ENCODE data around the gene PTGES.
"Not testable (repeated sequence)": the region's sequence is repeated elsewhere in the genome, so short reads cannot be mapped to it uniquely, and the experiment has no call there.

PTGES gene, protein sequence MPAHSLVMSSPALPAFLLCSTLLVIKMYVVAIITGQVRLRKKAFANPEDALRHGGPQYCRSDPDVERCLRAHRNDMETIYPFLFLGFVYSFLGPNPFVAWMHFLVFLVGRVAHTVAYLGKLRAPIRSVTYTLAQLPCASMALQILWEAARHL

DNA sequence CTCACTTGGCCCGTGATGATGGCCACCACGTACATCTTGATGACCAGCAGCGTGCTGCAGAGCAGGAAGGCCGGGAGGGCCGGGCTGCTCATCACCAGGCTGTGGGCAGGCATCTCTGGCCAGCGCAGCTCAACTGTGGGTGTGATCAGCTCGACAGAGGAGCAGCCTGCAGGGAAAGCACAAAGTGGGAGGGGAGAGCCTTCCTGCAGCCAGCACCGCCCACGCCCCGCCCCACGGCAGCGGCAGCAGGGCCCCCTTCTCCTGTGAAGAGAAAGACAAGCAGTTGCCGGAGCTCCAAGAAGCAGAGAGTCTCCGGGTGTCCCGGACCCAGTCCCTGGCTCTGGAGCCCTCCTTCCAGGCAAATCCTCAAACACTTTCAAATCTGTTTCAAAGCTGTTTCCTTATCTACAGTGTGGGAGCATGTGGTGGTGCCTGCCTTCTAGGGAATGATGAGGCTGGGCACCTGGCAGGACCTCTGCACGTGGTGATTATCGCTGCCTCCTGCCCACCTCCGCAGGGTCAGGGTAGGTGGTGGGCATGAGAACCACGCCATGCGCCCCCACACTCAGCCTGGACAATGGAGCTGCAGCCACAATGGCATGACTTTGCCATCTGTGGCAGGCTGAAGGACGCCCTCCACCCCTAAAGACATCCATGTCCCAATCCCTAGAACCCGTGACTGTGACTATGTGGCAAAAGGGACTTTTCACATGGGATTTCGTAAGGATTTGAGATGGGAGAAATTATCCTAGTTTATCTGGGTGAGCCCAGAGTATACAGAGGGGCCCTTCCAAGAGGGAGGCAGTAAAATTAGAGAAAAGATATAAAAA, at the start of gene PTGES:
Gene PTGES, minus strand, starts transcription at position 143 of the 830 bp plus-strand sequence. Its CDS starts 30 bp downstream, at position 113.
- Histone ChIP-seq H3K27me3 (ENCODE audit: control insufficient read depth, insufficient read depth, low read length) (no peaks in the 10 kb centered on the region), H3K27ac (ENCODE audit: low read depth, low read length) (no peak within 1 kb of the TSS), H3K9ac (ENCODE audit: low read depth, low read length) (no peak within 1 kb of the TSS), H3K4me3 (ENCODE audit: low read depth, low read length) (no peak within 1 kb of the TSS), H3K4me1 (ENCODE audit: control insufficient read depth, insufficient read depth, low read length) (peaks cover 10% of the 10 kb centered on the region; the same call in 1 of the 2 replicates), H3K36me3 (ENCODE audit: control insufficient read depth, insufficient read depth, low read length) (no peaks in the 10 kb centered on the region), H3K9me3 (ENCODE audit: control insufficient read depth, insufficient read depth, low read length) (no peaks in the 10 kb centered on the region)

DNA sequence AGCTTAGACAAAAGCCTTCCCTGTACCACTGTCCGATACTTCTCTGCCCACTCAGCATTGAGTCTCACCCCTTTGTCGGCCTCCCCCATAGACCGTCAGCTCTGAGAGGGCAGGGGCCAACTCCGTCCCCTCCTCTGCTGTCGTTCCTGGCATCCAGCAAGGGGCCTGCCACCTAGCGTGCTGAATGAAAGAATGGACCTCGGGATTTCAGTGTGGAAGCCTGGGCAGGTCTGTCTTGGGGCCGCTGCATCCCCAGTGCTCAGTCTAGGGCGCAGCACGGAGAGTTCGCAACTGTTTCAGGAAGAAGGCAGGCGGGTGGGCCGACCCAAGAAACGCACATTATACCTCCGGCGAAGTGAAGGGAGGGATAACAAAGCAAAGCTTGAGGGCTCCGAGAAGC, 48.7 kb upstream of the PTGES start:
- Histone ChIP-seq H3K27ac (ENCODE audit: low read depth, low read length) (no peak overlapping the region), H3K4me3 (ENCODE audit: low read depth, low read length) (no peak overlapping the region), H3K27me3 (ENCODE audit: control insufficient read depth, insufficient read depth, low read length) (no peaks in the 10 kb centered on the region), H3K4me1 (ENCODE audit: control insufficient read depth, insufficient read depth, low read length) (peaks cover 6% of the 10 kb centered on the region; the same call in 1 of the 2 replicates), H3K9ac (ENCODE audit: low read depth, low read length) (no peak overlapping the region), H3K36me3 (ENCODE audit: control insufficient read depth, insufficient read depth, low read length) (peaks cover 8% of the 10 kb centered on the region; the same call in 1 of the 2 replicates), H3K9me3 (ENCODE audit: control insufficient read depth, insufficient read depth, low read length) (no peaks in the 10 kb centered on the region)

DNA sequence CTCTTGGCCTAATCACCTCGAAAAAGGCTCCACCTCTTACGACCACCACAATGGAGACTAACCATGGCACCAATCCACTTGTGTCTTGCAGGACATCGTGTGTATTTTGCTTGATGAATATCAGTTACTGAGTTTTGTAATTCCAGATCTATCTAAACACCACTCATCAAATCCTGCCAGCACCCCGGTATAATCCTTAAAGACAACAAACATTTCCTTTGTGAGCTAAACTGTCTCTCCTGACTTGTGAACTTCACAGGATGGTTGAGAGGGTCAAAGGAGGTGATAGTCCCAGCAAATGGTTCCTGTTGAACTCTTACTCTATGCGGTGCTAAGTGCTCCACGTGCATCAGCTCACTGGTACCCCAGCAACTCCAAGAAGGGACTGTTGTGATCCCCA, 46.1 kb upstream of the PTGES start:
- H3K4me3 ChIP-seq (ENCODE audit: low read depth, low read length): no peak overlapping the region
- no peaks in the 10 kb centered on the region for H3K27me3 ChIP-seq (ENCODE audit: control insufficient read depth, insufficient read depth, low read length)
- H3K27ac ChIP-seq (ENCODE audit: low read depth, low read length): no peak overlapping the region
- H3K9ac ChIP-seq (ENCODE audit: low read depth, low read length): no peak overlapping the region
- no peaks in the 10 kb centered on the region for H3K36me3 ChIP-seq (ENCODE audit: control insufficient read depth, insufficient read depth, low read length)
- peaks cover 3% of the 10 kb centered on the region; the same call in 1 of the 2 replicates for H3K4me1 ChIP-seq (ENCODE audit: control insufficient read depth, insufficient read depth, low read length)
- no peaks in the 10 kb centered on the region for H3K9me3 ChIP-seq (ENCODE audit: control insufficient read depth, insufficient read depth, low read length)

DNA sequence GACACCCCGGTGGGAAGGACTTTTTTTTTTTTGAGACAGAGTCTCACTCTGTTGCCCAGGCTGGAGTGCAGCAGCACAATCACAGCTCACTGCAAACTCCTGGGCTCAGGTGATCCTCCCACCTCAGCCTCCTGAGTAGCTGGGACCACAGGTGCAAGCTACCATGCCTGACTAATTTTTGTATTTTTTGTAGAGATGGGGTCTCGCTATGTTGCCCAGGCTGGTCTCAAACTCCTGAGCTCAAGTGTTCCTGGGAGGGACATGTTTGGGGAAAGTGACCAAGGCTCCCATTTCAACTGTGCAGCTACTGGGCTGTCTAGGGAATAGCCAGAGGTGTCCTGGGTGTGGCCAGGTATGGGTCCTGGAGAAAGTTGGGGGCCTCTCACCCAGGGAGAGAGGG, 43.2 kb upstream of the PTGES start:
- not testable (repeated sequence) for H3K36me3 ChIP-seq (ENCODE audit: control insufficient read depth, insufficient read depth, low read length); H3K27ac ChIP-seq (ENCODE audit: low read depth, low read length); H3K4me3 ChIP-seq (ENCODE audit: low read depth, low read length); H3K4me1 ChIP-seq (ENCODE audit: control insufficient read depth, insufficient read depth, low read length); H3K9me3 ChIP-seq (ENCODE audit: control insufficient read depth, insufficient read depth, low read length); H3K27me3 ChIP-seq (ENCODE audit: control insufficient read depth, insufficient read depth, low read length); H3K9ac ChIP-seq (ENCODE audit: low read depth, low read length)

DNA sequence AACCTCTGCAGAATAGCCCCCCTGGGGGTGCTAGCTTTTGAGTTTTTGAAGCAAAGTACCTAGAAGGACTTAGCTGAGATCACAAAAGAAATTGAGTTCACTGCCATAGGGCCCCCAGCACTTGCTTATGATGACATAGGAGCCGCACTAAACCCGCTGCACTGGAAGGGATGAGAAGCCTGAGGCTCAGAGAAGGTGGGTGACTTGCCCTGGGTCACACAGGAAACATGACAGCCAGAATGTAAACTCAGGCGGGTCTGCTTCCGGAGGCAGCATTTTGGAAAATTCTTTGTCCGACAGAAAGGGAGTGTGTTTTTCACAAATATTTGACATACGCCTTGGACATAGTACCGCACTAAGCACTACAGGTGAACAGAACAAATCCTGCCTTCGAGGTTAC, 41.7 kb upstream of the PTGES start:
- Histone ChIP-seq H3K36me3 (ENCODE audit: control insufficient read depth, insufficient read depth, low read length) (no peaks in the 10 kb centered on the region), H3K4me1 (ENCODE audit: control insufficient read depth, insufficient read depth, low read length) (no peaks in the 10 kb centered on the region), H3K4me3 (ENCODE audit: low read depth, low read length) (no peak overlapping the region), H3K9ac (ENCODE audit: low read depth, low read length) (no peak overlapping the region), H3K9me3 (ENCODE audit: control insufficient read depth, insufficient read depth, low read length) (no peaks in the 10 kb centered on the region), H3K27ac (ENCODE audit: low read depth, low read length) (no peak overlapping the region), H3K27me3 (ENCODE audit: control insufficient read depth, insufficient read depth, low read length) (no peaks in the 10 kb centered on the region)

DNA sequence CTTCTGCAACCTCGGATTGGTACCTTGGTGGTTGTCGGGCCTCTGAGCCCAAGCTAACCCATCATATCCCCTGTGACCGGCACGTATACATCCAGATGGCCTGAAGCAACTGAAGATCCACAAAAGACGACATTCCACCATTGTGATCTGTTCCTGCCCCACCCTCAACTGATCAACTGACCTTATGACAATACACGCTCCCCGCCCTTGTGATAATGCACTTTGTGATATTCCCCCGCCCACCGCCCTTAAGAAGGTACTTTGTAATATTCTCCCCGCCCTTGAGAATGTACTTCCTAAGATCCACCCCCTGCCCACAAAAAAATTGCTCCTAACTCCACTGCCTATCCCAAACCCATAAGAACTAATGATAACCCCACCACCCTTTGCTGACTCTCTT, 33.6 kb upstream of the PTGES start:
- Histone ChIP-seq H3K4me3 (ENCODE audit: low read depth, low read length) (no peak overlapping the region), H3K4me1 (ENCODE audit: control insufficient read depth, insufficient read depth, low read length) (no peaks in the 10 kb centered on the region), H3K9me3 (ENCODE audit: control insufficient read depth, insufficient read depth, low read length) (no peaks in the 10 kb centered on the region), H3K9ac (ENCODE audit: low read depth, low read length) (no peak overlapping the region), H3K27me3 (ENCODE audit: control insufficient read depth, insufficient read depth, low read length) (no peaks in the 10 kb centered on the region), H3K27ac (ENCODE audit: low read depth, low read length) (no peak overlapping the region), H3K36me3 (ENCODE audit: control insufficient read depth, insufficient read depth, low read length) (no peaks in the 10 kb centered on the region)

DNA sequence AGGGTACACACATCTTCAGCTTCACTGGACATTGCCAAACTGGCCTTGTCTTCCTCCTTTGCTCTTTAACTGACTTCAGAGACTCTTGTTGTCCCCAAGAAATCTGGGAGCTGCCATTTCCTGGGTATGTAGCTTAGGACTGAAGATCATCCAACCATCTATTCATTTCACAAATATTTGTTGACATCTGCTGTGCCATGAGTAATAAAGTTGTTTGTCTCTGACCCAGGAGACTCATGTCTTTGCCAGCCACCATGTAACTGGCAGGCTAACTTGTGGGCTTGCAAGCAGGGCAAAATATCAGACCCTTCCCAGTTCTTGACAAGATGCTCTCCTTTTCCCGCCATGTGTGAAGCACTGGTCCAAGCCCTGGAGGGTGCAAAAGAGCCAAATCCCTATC, 33.0 kb upstream of the PTGES start:
- no peaks in the 10 kb centered on the region for H3K36me3 ChIP-seq (ENCODE audit: control insufficient read depth, insufficient read depth, low read length)
- no peak overlapping the region for H3K9ac ChIP-seq (ENCODE audit: low read depth, low read length)
- H3K27me3 ChIP-seq (ENCODE audit: control insufficient read depth, insufficient read depth, low read length): no peaks in the 10 kb centered on the region
- H3K4me3 ChIP-seq (ENCODE audit: low read depth, low read length): no peak overlapping the region
- no peak overlapping the region for H3K27ac ChIP-seq (ENCODE audit: low read depth, low read length)
- no peaks in the 10 kb centered on the region for H3K9me3 ChIP-seq (ENCODE audit: control insufficient read depth, insufficient read depth, low read length)
- H3K4me1 ChIP-seq (ENCODE audit: control insufficient read depth, insufficient read depth, low read length): no peaks in the 10 kb centered on the region

DNA sequence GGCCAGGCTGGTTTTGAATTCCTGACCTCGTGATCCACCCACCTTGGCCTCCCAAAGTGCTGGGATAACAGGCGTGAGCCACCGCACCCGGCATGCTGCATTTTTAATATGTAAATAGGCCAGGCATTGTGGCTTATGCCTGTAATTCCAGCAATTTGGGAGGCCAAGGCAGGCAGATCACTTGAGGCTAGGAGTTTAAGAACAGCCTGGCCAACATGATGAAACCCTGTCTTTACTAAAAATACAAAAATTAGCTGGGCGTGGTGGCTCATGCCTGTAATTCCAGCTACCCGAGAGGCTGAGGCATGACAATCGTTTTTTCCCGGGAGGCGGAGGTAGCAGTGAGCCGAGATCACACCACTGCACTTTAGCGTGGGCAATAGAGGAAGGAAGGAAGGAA, 32.1 kb upstream of the PTGES start:
- not testable (repeated sequence) for H3K27me3 ChIP-seq (ENCODE audit: control insufficient read depth, insufficient read depth, low read length); H3K36me3 ChIP-seq (ENCODE audit: control insufficient read depth, insufficient read depth, low read length); H3K9ac ChIP-seq (ENCODE audit: low read depth, low read length); H3K4me1 ChIP-seq (ENCODE audit: control insufficient read depth, insufficient read depth, low read length); H3K9me3 ChIP-seq (ENCODE audit: control insufficient read depth, insufficient read depth, low read length); H3K27ac ChIP-seq (ENCODE audit: low read depth, low read length); H3K4me3 ChIP-seq (ENCODE audit: low read depth, low read length)

DNA sequence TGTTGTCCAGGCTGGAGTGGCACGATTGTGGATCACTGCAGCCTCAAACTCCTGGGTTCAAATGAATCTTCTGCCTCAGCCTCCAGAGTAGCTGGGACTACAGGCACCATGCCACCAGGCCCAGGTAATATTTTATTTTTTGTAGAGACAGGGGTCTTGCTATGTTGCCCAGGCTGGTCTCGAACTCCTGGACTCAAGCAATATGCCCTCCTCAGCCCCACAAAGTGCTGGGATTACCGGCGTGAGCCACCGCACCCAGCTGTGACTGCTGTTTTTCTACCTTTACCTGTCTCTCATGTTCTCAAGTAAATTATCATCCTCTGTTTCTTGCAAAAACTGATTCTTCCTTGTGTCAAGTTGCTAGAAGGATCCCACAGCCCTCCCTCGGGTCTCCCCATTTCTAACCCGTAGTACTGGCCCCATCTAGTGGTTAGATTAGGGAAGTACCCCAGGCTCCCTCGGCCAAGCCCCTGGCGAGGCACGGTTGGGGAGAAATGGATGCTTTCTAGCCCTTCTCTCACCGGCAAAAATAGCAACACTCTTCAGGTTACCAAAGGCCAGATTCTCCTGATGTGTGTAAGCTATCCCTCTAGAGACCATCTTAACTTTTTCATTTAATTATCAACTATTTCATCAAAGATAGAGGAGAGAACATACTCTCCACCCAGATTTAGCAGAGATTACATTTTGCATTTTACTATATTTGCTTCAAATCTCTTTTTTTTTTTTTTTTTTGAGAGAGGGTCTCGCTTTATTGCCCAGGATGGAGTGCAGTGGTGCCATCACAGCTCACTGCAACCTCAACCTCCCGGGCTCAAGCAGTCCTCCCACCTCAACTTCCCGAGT, 30.9 kb upstream of the PTGES start:
- Histone ChIP-seq H3K4me3 (ENCODE audit: low read depth, low read length) (no peak overlapping the region), H3K4me1 (ENCODE audit: control insufficient read depth, insufficient read depth, low read length) (no peaks in the 10 kb centered on the region), H3K9me3 (ENCODE audit: control insufficient read depth, insufficient read depth, low read length) (no peaks in the 10 kb centered on the region), H3K9ac (ENCODE audit: low read depth, low read length) (no peak overlapping the region), H3K36me3 (ENCODE audit: control insufficient read depth, insufficient read depth, low read length) (no peaks in the 10 kb centered on the region), H3K27me3 (ENCODE audit: control insufficient read depth, insufficient read depth, low read length) (no peaks in the 10 kb centered on the region), H3K27ac (ENCODE audit: low read depth, low read length) (no peak overlapping the region)

DNA sequence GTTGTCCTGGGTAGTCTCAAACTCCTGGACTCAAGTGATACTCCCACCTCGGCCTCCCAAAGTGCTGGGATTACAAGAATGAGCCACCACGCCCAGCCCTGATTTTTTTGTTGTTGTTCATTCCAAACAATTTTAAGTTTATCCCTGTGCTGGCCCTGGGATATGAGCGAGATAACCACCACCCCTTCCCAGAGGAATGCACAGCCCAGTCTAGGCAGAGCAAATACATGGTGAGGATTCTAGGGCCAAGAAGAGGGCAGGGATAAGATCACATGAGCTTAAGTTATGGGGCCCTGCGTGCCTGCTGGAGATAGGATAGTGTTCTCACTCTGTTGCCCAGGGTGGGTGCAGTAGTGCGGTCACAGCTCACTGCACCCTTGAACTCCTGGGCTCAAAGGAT, 29.1 kb upstream of the PTGES start:
- H3K36me3 ChIP-seq (ENCODE audit: control insufficient read depth, insufficient read depth, low read length): no peaks in the 10 kb centered on the region
- no peaks in the 10 kb centered on the region for H3K27me3 ChIP-seq (ENCODE audit: control insufficient read depth, insufficient read depth, low read length)
- 0 out of 2 replicates have a peak, but pooled peaks cover 1% of the 10 kb centered on the region for H3K4me1 ChIP-seq (ENCODE audit: control insufficient read depth, insufficient read depth, low read length)
- H3K9ac ChIP-seq (ENCODE audit: low read depth, low read length): no peak overlapping the region
- H3K4me3 ChIP-seq (ENCODE audit: low read depth, low read length): no peak overlapping the region
- H3K27ac ChIP-seq (ENCODE audit: low read depth, low read length): no peak overlapping the region
- no peaks in the 10 kb centered on the region for H3K9me3 ChIP-seq (ENCODE audit: control insufficient read depth, insufficient read depth, low read length)

DNA sequence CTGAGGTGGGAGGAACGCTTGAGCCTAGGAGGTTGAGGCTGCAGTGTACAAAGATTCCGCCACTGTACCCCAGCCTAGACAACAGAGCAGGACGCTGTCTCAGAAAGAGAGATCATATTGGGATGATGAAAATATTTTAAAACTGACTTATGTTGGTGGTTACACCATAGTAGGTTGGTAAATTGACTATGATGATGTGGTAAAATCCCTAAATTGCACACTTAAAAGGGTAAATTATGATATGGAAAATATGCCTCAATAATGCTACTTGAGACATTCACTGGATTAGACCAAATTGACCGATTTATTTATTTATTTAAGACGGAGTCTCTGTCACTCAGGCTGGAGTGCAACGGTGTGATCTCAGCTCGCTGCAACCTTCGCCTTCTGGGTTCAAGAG, 28.3 kb upstream of the PTGES start:
- Histone ChIP-seq H3K9ac (ENCODE audit: low read depth, low read length) (no peak overlapping the region), H3K9me3 (ENCODE audit: control insufficient read depth, insufficient read depth, low read length) (no peaks in the 10 kb centered on the region), H3K4me1 (ENCODE audit: control insufficient read depth, insufficient read depth, low read length) (peaks cover 6% of the 10 kb centered on the region; the same call in 1 of the 2 replicates), H3K36me3 (ENCODE audit: control insufficient read depth, insufficient read depth, low read length) (no peaks in the 10 kb centered on the region), H3K27me3 (ENCODE audit: control insufficient read depth, insufficient read depth, low read length) (no peaks in the 10 kb centered on the region), H3K4me3 (ENCODE audit: low read depth, low read length) (no peak overlapping the region), H3K27ac (ENCODE audit: low read depth, low read length) (no peak overlapping the region)

All from HUES48 (cell line).